ENCODE data around the gene LYRM1.
"Not testable (repeated sequence)": the region's sequence is repeated elsewhere in the genome, so short reads cannot be mapped to it uniquely, and the experiment has no call there.

The LYRM1 gene

GRCh38 chr16:20968765-20969164 lies 68.2 kb downstream of the LYRM1 start:
- no peak overlapping the region for H3K4me3 ChIP-seq (ENCODE audit: low read depth, low read length)
- H3K27ac ChIP-seq = no peak overlapping the region
- H3K9me3 ChIP-seq (ENCODE audit: severe bottlenecking) = peaks cover 4% of the 10 kb centered on the region
- DNase-seq = no peak
- H3K27me3 ChIP-seq (ENCODE audit: insufficient read depth, low read depth, severe bottlenecking) = no peaks in the 10 kb centered on the region
- no peak for TF ChIP-seq CTCF (IDR thresholded peaks at IDR 0.05; ENCODE audit: low read depth, low read length)
- H3K36me3 ChIP-seq = no peaks in the 10 kb centered on the region

- no peaks in the 10 kb centered on the region for H3K36me3 ChIP-seq
- no peak overlapping the region for H3K27ac ChIP-seq
- DNase-seq = no peak
- no peaks in the 10 kb centered on the region for H3K27me3 ChIP-seq (ENCODE audit: insufficient read depth, low read depth, severe bottlenecking)
- H3K9me3 ChIP-seq (ENCODE audit: severe bottlenecking) = no peaks in the 10 kb centered on the region
- no peak for TF ChIP-seq CTCF (IDR thresholded peaks at IDR 0.05; ENCODE audit: low read depth, low read length)
- H3K4me3 ChIP-seq (ENCODE audit: low read depth, low read length) = no peak overlapping the region
Measured at GRCh38 chr16:20969386-20969785, 68.8 kb downstream of the LYRM1 start.

GRCh38 chr16:20971401-20971800 lies 70.8 kb downstream of the LYRM1 start:
- Histone ChIP-seq H3K4me3 (ENCODE audit: low read depth, low read length) (no peak overlapping the region), H3K36me3 (no peaks in the 10 kb centered on the region), H3K9me3 (ENCODE audit: severe bottlenecking) (no peaks in the 10 kb centered on the region), H3K27ac (no peak overlapping the region), H3K27me3 (ENCODE audit: insufficient read depth, low read depth, severe bottlenecking) (no peaks in the 10 kb centered on the region)
- no peak for DNase-seq
- no peak for TF ChIP-seq CTCF (IDR thresholded peaks at IDR 0.05; ENCODE audit: low read depth, low read length)

- H3K27me3 ChIP-seq (ENCODE audit: insufficient read depth, low read depth, severe bottlenecking); H3K36me3 ChIP-seq; H3K4me3 ChIP-seq (ENCODE audit: low read depth, low read length); H3K9me3 ChIP-seq (ENCODE audit: severe bottlenecking); DNase-seq; H3K27ac ChIP-seq: not testable (repeated sequence)
Measured at GRCh38 chr16:20973201-20973600, 72.6 kb downstream of the LYRM1 start.
